ENCODE data around the gene NETO2. TPM values are rescaled to one million over a fixed set of nuclear protein-coding genes. Genes with fewer than 3 reads are reported as not detected.

The NETO2 gene
- total and polyA plus RNA-seq, 2 of the 13 experiments (the other 11 are each of a cell fraction or from before 2014, with no cell fraction given) = 8.2 to 13.5 TPM

GRCh38 chr16:47058295-47059086 is 85.3 kb downstream of the NETO2 start (continued):
- TF ChIP-seq ZNF382 (CRISPR knock-in tag; IDR thresholded peaks at IDR 0.05; ENCODE audit: borderline replicate concordance) (no peak), RCOR2 (CRISPR knock-in tag; IDR thresholded peaks at IDR 0.05) (peak; percentile 85), ZNF367 (CRISPR knock-in tag; IDR thresholded peaks at IDR 0.05; ENCODE audit: borderline replicate concordance) (no peak), NFE2L1 (CRISPR knock-in tag; IDR thresholded peaks at IDR 0.05; ENCODE audit: borderline replicate concordance) (no peak), AHDC1 (CRISPR knock-in tag; IDR thresholded peaks at IDR 0.05; ENCODE audit: borderline replicate concordance) (peak; percentile 89; the same call in 1 of the 2 replicates), ARNT (IDR thresholded peaks at IDR 0.05) (no peak), TOPORS (CRISPR knock-in tag; IDR thresholded peaks at IDR 0.05) (no peak), JUN (CRISPR knock-in tag; IDR thresholded peaks at IDR 0.05) (peak; percentile 25; the same call in 1 of the 2 replicates), RAD21 (CRISPR knock-in tag; IDR thresholded peaks at IDR 0.05) (no peak), NAIF1 (CRISPR knock-in tag; IDR thresholded peaks at IDR 0.05; ENCODE audit: borderline replicate concordance) (no peak), ZNF784 (CRISPR knock-in tag; IDR thresholded peaks at IDR 0.05; ENCODE audit: borderline replicate concordance) (no peak), ZNF224 (CRISPR knock-in tag; IDR thresholded peaks at IDR 0.05) (no peak), POGZ (CRISPR knock-in tag; IDR thresholded peaks at IDR 0.05) (peak; percentile 88), MEF2D (CRISPR knock-in tag; IDR thresholded peaks at IDR 0.05) (peak; percentile 90), ZIK1 (CRISPR knock-in tag; IDR thresholded peaks at IDR 0.05; ENCODE audit: borderline replicate concordance, low read depth) (no peak), ZBTB1 (CRISPR knock-in tag; IDR thresholded peaks at IDR 0.05; ENCODE audit: borderline replicate concordance) (no peak), ZNF574 (CRISPR knock-in tag; IDR thresholded peaks at IDR 0.05) (peak; percentile 69), FOXP1 (IDR thresholded peaks at IDR 0.05) (no peak), FOXP1 (CRISPR knock-in tag; IDR thresholded peaks at IDR 0.05) (peak; percentile 23; the same call in 1 of the 2 replicates), SRSF9 (IDR thresholded peaks at IDR 0.05; ENCODE audit: borderline replicate concordance, insufficient read depth, low read depth, low read length, poor library complexity, severe bottlenecking) (no peak)
- TF ChIP-seq, protein P1, sequence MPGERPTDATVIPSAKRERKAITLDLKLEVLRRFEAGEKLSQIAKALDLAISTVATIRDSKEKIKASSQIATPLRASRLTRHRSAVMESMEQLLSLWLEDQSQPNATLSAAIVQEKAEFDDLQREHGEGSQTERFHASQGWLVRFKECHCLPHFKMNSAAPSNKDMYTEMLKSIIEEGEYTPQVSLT (CRISPR knock-in tag; IDR thresholded peaks at IDR 0.05; ENCODE audit: borderline replicate concordance, low read depth) = no peak

Data from HepG2 (cell line).